22Rv1 (cell line): ENCODE data around the gene LNPEP.

ENCODE experiments used
- H3K27ac ChIP-seq: fragments of 450-650 bp; 2 replicates; pipeline ENCODE4 v1.5.1; 2017
- CTCF ChIP-seq: fragments of 450-650 bp; IDR thresholded peaks from 2 replicates; pipeline ENCODE4 v1.5.1; 2017; ENCODE audit warnings: mild to moderate bottlenecking
- ZFX ChIP-seq: fragments of 450-650 bp; IDR thresholded peaks from 2 replicates; pipeline ENCODE4 v1.6.1; 2017; ENCODE audit warnings: antibody characterized with exemption, borderline replicate concordance

The LNPEP gene

GRCh38 chr5:97063251-97063650 lies 127.4 kb downstream of the LNPEP start:
- no peak overlapping the region for H3K27ac ChIP-seq
- no peak for TF ChIP-seq CTCF
- no peak for TF ChIP-seq ZFX

- no peak overlapping the region for H3K27ac ChIP-seq
- no peak for TF ChIP-seq CTCF
- no peak for TF ChIP-seq ZFX
These were observed 129.6 kb downstream of the LNPEP start for GRCh38 chr5:97065475-97065874.

- no peak for TF ChIP-seq CTCF
- TF ChIP-seq ZFX = no peak
- H3K27ac ChIP-seq = no peak overlapping the region
These were observed 131.5 kb downstream of the LNPEP start for GRCh38 chr5:97067296-97067850.

GRCh38 chr5:97070234-97070633 lies 134.4 kb downstream of the LNPEP start:
- TF ChIP-seq ZFX (no peak), CTCF (no peak)
- H3K27ac ChIP-seq = peak overlapping the region; percentile 47; the same call in 1 of the 2 replicates

GRCh38 chr5:97071101-97071500 lies 135.2 kb downstream of the LNPEP start:
- TF ChIP-seq ZFX (no peak), CTCF (no peak)
- H3K27ac ChIP-seq = peak overlapping the region; percentile 47

GRCh38 chr5:97071993-97072392 lies 136.1 kb downstream of the LNPEP start:
- H3K27ac ChIP-seq = no peak overlapping the region; the same call in 1 of the 2 replicates
- TF ChIP-seq CTCF (no peak), ZFX (no peak)

GRCh38 chr5:97072696-97073095 lies 136.8 kb downstream of the LNPEP start:
- H3K27ac ChIP-seq = no peak overlapping the region
- TF ChIP-seq CTCF = no peak
- no peak for TF ChIP-seq ZFX
